ENCODE results near the gene PLVAP.

DNA sequence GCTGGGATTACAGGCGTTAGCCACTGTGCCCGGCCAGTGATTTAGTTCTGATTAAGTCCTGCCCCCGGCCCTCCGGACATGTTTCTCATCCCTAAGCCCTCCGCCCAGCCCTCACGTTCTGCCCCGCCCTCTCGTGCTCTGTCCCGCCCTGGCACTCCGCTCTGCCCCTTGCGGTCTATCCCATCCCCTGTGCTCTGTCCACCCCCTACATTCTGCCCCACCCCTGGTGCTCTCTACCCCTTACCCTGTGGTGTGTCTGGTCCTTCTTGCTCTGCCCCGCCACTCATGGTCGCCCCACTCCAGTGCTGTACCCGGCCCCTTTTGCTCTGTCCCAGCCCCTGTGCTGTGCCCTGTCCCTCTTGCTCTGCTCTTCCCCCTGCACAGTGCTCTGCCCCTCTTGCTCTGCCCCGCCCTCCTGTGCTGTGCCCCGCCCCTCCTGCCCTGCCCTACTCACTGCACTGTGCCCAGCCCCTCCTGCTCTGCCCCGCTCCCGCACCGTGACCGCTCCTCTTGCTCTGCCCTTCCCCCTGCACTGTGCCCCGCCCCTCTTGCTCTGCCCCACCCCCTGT is 36.8 kb downstream of the PLVAP start:
- TF ChIP-seq CTCF (IDR thresholded peaks at IDR 0.05; ENCODE audit: insufficient read depth, low read depth, low read length) (no peak), EZH2 (IDR thresholded peaks at IDR 0.05; ENCODE audit: insufficient read depth, low read length) (no peak)
